H1 (cell line): ENCODE results near the gene CTBP2.

ENCODE experiments used
- JUN ChIP-seq: IDR thresholded peaks from 2 replicates; pipeline ENCODE4 v1.6.1; 2011; ENCODE audit warnings: low read depth, mild to moderate bottlenecking, improper control_type of control experiment, low read length
- SP1 ChIP-seq: IDR thresholded peaks from 2 replicates; pipeline ENCODE4 v1.6.1; 2011; ENCODE audit warnings: low read depth, low read length
- TAF7 ChIP-seq: optimal IDR thresholded peaks from 2 replicates; pipeline ENCODE3; 2011; ENCODE audit warnings: low read depth, mild to moderate bottlenecking, inconsistent platforms, low read length, moderate library complexity, borderline replicate concordance
- TCF12 ChIP-seq: IDR thresholded peaks from 2 replicates; pipeline ENCODE4 v1.6.1; 2011; ENCODE audit warnings: low read depth, mild to moderate bottlenecking, low read length

GRCh38 chr10:125159486-125159931 lies 854 bp downstream of the CTBP2 start:
- TF ChIP-seq JUN (no peak), TAF7 (no peak), TCF12 (no peak), SP1 (no peak)
